Activated gamma-delta T cell treated with anti-CD3 and anti-CD28 coated beads, Interleukin-2, amount 50 U/mL, for 16 hours (primary cell): ENCODE measurements around the gene ACY1.

ENCODE experiments used
- DNase-seq: peaks from one replicate; pipeline ENCODE4 v3.0.0-alpha.2; 2020; ENCODE audit warnings: low read depth

The ACY1 gene

DNA sequence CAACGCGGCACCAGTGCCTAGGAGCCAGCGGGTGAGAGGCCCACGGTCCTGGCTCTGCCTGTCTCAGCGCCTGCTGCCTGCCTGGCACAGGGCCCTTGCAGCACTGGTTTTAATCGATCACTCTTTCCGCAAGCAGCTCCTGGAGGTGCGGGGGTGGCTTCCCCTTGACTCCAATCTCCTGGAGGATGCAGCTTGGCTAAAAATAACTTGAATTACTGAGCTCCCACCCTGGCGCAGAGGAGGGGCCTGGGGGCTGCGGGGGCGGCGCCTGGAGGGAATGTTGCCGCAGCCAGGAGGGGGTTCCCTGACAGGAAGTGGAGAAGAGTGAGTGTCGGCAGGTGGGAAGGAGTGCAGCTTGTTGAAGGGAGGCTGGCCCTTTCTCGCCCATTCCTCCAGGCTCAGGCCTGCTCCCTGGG lies 22.2 kb downstream of the ACY1 start:
- DNase-seq: no peak

DNA sequence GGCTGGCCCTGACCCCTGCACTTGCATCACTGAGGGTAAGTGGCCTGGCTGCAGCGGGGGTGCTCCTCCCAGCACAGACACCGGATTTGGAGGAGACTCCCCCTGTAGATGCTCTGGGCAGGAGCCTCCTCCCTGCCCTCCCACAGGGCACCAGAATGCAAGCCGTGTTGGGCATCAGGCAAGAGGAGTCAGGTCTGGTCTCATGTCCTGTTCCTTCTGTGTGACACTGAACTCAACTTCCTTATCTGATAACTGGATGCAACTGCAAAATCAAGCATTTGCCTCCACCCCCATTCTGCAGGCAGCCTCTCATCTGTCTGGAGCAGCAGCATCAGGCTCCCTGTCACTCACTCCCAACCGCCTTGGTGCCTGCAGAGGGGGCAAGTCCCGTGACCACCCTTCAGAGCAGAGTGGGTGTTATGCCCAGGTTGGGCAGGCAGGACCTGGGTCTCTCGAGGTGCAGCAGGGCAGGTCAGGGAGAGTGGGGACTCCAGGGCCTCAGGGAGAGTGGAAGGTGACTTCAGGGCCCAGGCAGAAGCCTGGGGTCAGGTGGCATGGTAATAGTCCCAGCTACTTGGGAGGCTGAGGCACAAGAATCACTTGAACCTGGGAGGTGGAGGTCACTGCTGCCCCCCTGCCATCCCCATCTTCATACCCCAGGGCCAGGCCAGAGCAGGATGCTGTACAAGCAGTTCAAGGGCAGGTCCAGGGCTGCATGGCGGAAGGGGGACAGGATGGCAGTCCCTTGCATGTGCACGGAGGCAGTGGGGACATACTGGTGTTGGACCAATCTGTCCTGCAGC lies 22.9 kb downstream of the ACY1 start:
- no peak for DNase-seq

DNA sequence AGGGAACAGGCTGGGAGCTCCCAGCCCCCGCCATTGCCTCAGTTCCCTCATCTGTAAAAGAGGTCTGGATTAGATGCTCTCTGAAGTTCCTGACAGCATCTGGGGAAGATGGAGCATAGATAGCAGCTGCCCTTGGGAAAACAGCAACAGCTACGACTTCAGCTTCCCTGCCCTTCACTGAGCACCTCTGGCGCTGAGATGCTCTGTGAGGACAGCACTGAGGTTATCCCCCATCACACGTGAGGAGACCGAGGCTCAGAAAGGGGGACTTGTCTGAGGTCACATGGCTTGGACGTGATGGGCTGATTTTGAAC lies 23.4 kb downstream of the ACY1 start:
- no peak for DNase-seq

DNA sequence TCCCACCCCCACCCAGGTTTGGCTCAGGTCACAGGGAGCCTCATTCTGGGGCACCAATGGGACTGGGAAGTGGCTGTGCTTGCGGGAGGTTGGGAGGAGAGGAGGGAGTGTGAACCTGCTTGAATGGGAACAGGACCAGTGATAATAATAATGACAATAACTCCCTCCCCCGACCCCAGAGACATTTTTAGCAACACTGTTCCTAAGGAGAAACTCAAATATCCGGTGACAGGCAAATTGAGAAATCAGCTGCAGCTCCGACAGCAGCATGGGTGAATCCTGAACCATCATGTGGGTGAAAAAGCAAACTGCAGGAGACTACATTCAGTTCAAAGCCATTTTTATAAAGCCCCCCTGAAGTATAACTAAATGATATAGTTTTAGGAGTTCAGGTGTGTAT lies 24.0 kb downstream of the ACY1 start:
- no peak for DNase-seq

DNA sequence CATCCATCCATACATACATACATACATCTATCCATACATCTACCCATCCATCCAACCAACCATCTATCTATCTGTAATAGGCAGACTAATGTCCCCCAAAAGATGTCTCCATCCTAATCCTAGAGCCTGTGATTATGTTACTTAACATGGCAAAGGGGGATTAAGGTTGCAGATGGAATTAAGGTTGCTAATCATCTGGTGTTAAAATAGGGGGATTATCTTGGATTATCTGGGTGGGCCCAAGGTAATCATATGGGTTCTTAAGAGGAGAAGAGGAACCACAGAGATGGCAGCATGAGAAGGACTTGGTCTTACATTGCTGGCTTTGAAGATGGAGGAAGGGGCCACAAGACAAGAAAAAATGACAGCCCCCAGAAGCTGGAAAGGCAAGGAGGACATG lies 27.1 kb downstream of the ACY1 start:
- DNase-seq: no peak

DNA sequence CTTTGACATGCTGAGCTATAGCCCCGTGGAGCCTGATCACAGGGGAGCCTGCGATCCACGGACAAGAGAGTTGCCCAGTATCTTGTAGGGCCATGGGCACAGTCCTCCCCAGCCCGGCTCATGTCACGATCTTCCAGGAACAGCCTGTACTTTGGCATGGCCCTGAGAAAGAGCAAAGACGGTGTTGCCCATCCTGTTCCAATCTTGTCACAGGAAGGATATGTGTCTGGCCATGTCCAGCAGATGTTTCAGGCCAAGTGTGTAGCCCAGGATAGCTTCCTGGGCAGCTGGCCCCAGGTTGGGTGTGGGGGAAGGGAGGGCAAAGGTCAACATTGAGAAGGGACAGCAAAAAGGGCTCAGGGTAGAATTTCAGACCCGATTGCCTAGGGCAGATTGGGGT lies 29.4 kb downstream of the ACY1 start:
- DNase-seq: no peak

DNA sequence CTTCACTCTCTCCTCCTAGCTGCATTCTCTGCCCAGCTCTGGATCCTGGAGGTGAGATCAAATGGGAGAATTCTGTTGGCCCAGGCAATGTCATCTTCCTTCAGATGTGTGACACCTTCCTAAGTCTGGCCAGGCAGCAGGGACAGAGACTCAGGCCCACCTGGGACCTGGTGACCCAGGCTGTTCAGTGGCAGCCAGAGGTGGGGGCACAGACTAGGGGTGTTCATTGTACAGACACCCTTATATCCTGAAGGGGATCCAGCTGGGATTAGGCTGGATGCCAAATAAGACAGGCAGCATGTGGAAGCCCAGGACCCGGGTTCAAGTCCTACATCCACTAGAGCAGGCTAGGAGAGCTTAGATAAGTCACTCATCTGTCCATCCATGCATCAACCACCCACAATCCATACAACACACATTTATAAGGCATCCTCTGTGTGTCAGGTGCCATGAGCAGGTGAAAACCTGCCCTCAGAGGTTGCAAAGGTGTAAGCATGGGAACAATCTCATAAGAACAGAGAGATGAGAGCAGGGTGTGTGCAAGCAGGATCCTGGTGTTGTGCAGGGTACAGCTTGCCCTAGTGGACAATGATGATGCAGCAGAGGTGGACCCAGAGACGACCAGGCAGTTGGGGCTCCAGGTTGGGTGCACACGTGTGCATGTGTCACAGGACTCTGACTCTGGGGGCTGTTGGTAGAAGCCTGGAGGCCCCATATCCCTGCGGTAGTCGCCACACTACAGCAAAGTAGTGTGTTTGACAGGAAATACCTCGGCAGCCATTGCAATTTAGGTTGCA lies 30.7 kb downstream of the ACY1 start:
- DNase-seq: no peak

DNA sequence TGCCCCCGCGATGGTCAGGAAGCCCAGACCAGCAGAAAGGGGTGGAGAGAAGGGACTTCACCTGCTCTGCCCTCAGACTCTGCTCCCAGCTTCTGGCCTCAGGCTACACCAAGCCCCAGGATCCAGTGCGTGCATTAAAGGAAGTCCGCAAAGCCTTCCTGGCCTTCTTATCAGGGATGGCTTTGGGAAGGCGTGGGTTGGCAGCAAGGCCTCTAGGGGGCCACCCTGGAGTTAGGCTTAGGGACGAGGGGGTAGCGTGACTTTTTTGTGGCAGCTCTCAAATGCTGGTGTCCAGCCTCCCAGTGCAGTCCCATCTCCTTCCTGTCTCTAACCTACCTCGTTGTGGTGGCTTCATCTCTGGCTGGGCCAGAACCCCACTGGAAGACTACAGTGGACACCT lies 31.3 kb downstream of the ACY1 start:
- DNase-seq: no peak

DNA sequence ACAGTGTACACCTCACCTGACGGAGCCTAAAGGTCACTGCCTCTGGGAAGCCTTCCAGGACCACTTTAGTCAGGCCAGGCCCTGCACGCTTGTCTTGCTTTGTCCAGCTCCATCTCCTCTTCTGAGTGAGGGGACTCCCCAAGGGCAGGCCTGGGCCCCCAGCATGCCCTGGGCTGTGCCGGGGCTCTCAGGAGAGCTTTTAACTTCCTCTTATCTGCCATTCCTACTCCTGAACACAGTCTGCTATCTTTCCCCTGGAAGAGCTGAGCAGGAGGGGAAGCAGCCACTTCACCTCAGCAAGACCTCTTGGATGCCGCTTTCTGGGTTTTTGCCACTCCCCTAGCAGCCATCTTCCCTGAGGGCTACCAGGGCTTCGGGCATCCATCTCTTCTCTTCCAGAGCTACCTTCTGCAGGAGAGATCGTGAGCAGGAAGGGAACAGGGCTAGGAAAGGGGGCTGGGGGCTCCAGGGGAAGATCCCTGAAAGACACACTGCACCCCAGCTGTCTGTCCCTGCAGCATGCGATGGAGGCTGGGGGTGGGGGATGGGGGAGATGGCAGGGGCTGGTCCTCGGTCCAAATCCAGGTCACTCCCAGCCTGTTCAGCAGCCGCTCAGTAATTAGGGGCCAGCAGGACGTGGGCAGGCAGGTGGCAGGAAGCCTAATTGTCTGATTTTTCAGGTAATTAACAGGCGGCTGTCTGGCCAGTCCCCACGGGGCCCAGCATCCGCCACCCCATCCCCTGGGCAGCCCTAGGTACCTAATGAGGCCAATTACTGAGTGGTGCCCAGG lies 32.3 kb downstream of the ACY1 start:
- DNase-seq: no peak

DNA sequence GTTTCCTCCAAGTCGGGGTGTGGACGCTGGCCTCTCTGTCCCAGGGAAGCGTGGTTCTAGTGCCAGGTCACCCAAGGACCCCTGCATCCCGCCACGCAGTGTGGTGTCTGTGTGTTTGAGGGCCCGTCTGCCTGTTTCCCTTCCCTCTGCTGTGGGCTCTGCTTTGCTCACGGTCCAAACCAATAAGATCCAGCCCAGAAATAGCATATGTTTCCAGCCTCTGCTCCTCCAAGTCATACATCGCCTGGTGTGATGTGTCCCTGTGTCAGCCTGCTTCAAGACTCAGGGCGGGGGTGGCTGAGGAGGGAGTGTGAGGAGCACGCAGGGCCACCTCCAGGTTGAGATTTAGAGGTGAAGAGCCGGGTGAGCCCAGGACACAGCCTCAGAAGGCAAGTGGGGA lies 34.3 kb downstream of the ACY1 start:
- DNase-seq: no peak

DNA sequence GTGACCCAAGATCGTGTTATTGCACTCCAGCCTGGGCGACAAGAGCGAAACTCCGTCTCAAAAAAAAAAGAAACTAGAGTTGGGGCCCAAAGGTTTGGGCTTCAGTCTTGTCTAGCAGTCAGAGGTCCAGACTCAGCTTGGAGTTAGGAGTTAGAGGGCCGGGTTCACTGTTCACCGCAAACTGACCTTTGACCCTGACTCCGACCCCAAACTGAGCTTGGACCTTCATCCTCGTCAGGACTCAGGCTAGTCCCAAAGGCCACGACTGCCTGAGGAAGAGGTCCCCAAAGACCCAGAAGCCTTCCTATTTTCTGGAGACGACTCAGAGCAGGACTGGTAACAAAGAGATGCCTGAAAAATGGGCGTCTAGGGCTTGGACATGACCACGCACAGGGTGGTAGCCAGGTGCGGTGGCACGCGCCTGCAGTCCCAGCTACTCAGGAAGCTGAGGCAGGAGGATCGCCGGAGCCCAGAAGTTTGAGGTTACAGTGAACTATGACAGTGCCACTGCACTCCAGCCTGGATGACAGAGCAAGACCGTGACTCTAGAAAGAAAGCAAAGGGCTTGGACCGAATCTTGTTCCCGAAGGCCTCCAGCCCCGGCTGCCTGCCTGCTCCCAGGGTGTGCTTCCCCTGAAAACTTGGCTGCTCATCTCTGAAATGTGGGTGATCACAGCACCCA lies 35.1 kb downstream of the ACY1 start:
- DNase-seq: no peak

DNA sequence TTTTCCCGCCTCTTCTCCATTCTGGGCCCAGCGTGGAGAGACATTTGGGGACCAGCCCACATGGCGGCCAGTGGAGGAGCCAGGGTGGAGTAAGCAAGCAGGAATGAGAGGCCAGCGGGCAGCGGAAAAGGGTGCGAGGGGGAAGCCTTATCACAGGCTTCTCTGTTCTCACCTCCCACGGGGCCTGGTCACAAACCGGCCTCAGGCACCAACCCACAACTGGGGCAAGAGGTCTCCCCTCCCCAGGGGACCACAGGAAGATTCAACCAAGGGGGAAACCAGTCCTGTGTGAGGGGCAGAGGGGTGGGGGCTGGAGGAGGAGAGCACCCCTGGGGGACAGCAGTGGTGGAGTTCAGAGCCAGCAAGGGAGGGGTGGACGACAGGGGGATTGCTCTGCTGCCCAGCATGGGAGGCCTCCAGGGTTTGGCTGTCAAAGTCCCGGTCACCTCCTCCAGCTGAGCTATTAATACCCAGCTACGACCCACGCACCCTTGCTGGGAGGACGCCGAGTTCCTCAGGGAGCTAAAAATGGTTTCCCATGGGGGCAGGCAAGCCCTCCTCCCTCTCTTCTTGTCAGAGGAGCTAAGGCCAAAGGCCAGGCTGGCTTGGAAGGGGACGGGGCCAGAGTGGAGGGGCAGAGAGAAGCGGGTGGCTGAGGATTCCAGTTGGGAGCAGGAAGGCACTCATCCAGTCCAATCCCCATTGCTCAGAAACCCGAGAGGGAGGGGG lies 36.2 kb downstream of the ACY1 start:
- no peak for DNase-seq

DNA sequence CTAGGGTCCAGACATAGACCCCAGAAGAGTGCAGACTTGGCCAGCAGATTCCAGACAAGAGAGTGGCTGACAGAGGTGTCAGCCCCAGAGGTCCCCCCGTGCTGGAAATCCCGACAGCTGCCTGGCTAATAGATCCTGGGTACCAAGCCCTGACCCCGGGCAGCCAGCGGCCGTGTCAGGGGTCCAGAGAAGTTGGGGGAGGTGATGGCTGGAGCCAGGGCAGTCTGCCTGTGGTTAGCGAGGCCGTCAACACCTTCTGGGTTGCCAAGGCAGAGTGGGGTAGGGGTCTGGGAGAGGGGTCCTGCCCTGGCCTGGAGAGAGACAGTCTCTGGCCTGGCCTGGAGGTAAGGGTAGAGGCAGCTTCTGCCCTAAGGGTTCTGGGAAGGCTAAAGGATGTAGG lies 37.5 kb downstream of the ACY1 start:
- DNase-seq: no peak

DNA sequence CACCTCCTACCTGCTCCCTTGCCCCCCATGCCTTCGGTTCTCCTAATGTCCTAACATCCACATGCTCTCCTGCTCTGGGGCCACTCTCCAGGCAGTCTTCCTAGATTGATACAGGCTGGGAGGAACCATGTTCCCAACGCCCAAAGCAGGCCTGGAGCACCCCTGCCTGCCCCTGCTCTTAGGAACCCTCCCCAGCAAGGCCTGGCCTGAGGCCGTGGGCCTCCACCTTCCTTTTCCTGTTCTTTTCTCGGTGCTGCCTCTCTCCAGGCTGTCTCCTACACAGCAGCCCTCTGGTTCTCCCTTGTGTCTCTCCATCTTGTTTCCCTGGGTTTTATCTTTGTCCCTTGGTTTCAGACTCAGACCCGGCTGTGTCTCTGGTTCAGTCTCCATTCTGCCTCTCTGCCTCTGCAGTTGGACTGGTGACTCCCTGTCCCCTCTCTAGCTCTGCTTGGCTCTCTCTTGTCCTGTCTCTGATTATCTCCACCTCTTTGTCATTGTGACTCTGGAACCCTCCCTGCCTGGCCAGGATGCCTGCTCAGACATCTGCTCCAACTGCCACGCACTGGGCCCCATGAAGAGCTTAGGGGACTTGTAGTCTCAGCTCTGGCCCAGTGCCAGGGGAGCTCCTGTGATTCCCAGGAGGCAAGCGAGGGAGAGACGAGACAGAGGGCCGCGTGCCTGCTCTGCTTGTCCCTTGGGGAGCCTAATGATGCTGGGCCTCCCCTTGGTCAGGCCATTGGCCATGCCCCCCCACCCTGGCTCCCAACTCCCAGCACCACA lies 38.3 kb downstream of the ACY1 start:
- DNase-seq: no peak

DNA sequence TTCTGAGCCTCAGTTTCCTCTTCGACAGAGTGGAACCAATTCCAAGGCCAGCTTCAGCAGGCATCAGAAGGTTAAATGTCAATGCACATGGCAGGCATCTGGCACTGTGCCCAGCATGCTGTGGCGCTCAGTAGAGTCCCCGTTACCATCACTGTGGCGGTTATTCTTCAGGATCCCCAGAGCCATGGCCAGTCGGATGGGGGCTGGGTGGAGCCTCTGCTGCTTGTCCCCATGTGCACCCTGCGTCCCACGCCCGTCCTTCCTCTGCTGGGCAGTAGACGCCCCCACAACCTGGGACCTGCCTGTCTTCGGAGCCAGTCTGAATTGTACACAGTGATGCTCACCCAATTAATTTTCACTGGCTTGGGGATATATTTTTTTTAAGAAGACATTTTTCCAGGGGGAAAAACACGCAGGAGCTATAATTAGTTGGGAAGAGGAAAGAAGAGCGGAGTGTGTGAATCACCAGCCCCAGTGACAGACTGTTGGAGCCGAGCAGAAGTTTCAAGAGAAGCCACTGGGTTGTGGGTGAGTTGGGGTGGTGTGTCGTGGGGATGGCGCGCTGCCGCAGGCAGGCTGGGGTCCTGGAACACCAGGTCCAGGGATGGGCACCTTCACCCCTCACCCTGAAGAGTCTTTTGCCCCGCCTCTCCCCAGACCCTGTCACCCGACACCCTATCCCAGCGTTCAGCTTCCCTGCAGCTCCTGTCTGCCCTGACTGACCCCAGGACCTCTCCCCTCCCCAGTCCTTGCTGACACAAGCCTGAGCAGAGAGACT lies 39.2 kb downstream of the ACY1 start:
- DNase-seq: no peak

DNA sequence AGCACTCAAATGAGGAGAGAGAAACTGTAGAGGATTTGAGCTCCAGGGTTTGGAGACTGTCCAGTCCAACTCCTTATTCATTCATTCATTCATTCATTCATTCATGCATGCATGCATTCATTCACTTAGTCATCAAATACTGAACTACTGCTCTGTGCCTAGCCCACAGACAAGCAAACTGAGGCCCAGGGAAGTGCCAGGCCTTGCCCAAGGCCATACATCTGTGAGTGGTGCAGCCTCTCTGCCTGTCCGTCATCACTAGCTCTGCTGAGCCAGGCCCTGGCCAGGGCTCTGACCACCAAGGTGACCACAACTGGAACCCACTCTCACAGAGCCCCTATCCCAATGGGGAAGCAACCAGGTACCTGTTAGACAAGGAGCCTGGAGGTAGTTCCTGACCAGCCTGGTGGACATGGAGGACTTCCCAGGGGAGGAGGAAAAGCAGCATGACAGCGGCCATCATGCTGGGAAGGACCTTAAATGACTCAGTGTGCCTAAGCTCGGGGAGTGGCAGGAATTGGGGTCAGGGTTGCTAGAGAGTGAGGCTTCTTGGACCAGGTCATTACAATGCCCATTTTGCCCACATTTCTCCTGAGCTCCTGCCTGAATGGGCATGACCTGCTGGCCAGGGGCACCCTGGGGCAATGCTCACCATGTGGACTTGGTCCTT lies 39.9 kb downstream of the ACY1 start:
- DNase-seq: no peak

DNA sequence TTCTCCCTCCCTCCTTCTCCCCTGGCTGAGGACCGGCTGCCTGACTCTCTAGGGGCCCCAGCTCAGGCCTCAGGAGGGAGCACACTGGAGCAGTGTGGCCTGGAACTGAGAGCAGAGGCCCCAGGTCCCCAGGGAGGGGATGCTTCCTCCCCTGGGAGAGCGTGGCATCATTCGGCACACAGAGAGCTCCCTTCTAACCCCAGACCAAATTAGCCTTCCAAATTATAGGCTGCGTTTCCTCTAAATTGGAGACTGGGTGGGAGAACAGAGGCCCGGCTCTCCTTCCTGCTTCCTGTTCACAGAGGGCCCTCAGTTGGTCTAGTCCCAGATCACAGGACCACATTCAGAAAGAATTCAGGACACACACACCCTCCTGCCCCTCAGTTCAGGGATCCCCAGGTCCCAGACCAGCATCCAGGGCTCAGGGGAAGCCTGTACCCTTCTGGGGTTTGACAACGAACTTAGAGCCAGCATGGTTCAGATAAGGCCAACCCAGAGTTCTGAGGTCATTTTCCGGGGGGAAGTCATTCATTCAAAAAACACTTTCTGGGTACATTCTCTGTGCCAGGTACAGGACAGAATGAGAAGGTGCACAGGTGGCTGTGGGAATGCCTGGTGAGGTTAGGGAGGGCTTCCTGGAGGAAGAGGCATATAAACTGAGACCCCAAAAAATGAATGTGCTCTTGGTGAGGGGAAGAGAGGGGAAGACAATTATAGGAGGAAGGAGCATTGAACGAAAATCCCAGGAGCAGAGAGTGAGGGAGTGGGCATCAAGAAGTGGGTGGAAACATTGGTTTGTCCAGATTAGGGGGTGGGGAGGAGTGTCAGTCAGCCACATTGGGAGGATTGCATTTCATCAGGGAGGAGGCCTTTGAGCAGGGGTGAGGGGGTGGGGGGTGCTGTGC lies 40.8 kb downstream of the ACY1 start:
- no peak for DNase-seq

DNA sequence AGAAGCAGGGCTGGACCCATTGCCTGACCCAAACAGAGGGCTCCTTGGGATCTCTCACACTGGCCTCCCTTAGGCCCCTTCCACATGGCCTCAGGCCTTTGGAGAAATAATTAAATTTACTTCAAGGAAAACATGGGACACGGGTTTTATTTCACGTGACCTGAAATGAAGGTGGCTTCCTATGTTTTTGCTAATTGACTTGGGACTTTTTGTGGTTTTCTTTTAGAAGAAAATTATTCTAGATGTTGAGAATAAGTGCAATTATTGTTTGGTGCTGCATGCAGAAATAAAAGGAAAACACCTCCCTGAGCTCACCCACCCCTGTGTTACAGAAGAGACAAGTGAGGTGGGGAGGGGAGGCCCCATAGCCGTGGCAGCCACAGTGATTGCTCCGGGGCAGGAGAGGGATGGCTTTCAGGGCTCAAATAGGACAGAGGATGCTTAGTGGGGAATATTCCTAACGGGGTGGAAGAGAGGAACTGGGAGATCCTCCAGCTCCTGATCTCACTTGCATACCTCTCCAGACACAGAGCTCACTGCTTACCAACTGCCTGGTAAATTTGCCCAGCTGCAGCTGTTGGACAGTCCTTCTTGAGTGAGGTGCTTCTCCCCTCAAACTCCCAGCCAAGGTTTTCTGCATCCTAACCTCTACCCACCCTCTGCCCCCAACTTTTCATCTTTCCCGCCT lies 41.6 kb downstream of the ACY1 start:
- no peak for DNase-seq
